Endothelial cell (in vitro differentiated cells): ENCODE results near the gene SIM2. TPM values are rescaled to one million over a fixed set of nuclear protein-coding genes. Genes with fewer than 3 reads are reported as not detected.

Experiments used
- DNase-seq: peaks from one replicate; pipeline ENCODE4 v3.0.0; 2021; ENCODE audit warnings: low spot score
- H3K27ac Mint-ChIP-seq: one replicate; pipeline ENCODE4 v1.8.0; 2021; ENCODE audit warnings: mixed read lengths, inconsistent platforms; ENCODE audit not compliant: unreplicated experiment
- H3K27me3 Mint-ChIP-seq: one replicate; pipeline ENCODE4 v1.8.0; 2021; ENCODE audit warnings: mild to moderate bottlenecking, moderate library complexity, mixed read lengths, inconsistent platforms; ENCODE audit not compliant: unreplicated experiment
- H3K36me3 Mint-ChIP-seq: one replicate; pipeline ENCODE4 v1.8.0; 2021; ENCODE audit warnings: mild to moderate bottlenecking, low read depth, mixed read lengths, inconsistent platforms; ENCODE audit not compliant: unreplicated experiment
- H3K4me1 Mint-ChIP-seq: one replicate; pipeline ENCODE4 v1.8.0; 2021; ENCODE audit warnings: mild to moderate bottlenecking, mixed read lengths, inconsistent platforms; ENCODE audit not compliant: unreplicated experiment
- H3K4me3 Mint-ChIP-seq: one replicate; pipeline ENCODE4 v1.8.0; 2021; ENCODE audit warnings: mild to moderate bottlenecking, mixed read lengths, inconsistent platforms; ENCODE audit not compliant: unreplicated experiment
- H3K9me3 Mint-ChIP-seq: one replicate; pipeline ENCODE4 v1.8.0; 2021; ENCODE audit warnings: mixed read lengths, inconsistent platforms; ENCODE audit not compliant: unreplicated experiment
- CTCF ChIP-seq: fragments of 200-600 bp; sonication (generic); IDR thresholded peaks from one replicate; pipeline ENCODE4 v1.5.0; 2021; ENCODE audit warnings: antibody characterized with exemption; ENCODE audit not compliant: unreplicated experiment
- total RNA-seq: library from RNA; stranded (reverse); fragmentation: NEBNext Ultra II Directional; extraction: Animal tissue kit (Norgen Biotek cat#: 25700); gene quantifications from one replicate; pipeline ENCODE4 v1.2.1, GENCODE V29; 2021; ENCODE audit not compliant: unreplicated experiment

SIM2 gene
- total RNA-seq, 1 donor from 2014 or later, result 17.1 TPM

GRCh38 chr21:36791695-36792470, 93.0 kb downstream of the SIM2 start:
- Mint-ChIP-seq H3K4me1 (peaks cover 13% of the 10 kb centered on the region), H3K4me3 (no peak overlapping the region), H3K9me3 (no peaks in the 10 kb centered on the region), H3K27me3 (peaks cover 5% of the 10 kb centered on the region), H3K27ac (no peak overlapping the region), H3K36me3 (peaks cover 23% of the 10 kb centered on the region)
- no peak for TF ChIP-seq CTCF
- no peak for DNase-seq

GRCh38 chr21:36792505-36792967, 93.6 kb downstream of the SIM2 start:
- H3K27me3 Mint-ChIP-seq, result peaks cover 5% of the 10 kb centered on the region
- TF ChIP-seq CTCF, result no peak
- no peak for DNase-seq
- H3K9me3 Mint-ChIP-seq, result peaks cover under 1% of the 10 kb centered on the region
- H3K4me1 Mint-ChIP-seq, result peaks cover 13% of the 10 kb centered on the region
- H3K36me3 Mint-ChIP-seq, result peaks cover 30% of the 10 kb centered on the region
- H3K27ac Mint-ChIP-seq, result no peak overlapping the region
- H3K4me3 Mint-ChIP-seq, result no peak overlapping the region

- Mint-ChIP-seq H3K27ac (no peak overlapping the region), H3K9me3 (peaks cover 6% of the 10 kb centered on the region), H3K36me3 (peaks cover 52% of the 10 kb centered on the region), H3K27me3 (peaks cover 2% of the 10 kb centered on the region), H3K4me3 (no peak overlapping the region), H3K4me1 (peaks cover under 1% of the 10 kb centered on the region)
- no peak for TF ChIP-seq CTCF
- DNase-seq, result no peak
These were observed 97.2 kb downstream of the SIM2 start for GRCh38 chr21:36796070-36796469.

GRCh38 chr21:36798491-36798890, 99.6 kb downstream of the SIM2 start:
- TF ChIP-seq CTCF, result no peak
- Mint-ChIP-seq H3K27ac (no peak overlapping the region), H3K4me3 (no peak overlapping the region), H3K9me3 (peaks cover 6% of the 10 kb centered on the region), H3K27me3 (peaks cover 2% of the 10 kb centered on the region), H3K4me1 (no peaks in the 10 kb centered on the region), H3K36me3 (peaks cover 54% of the 10 kb centered on the region)
- no peak for DNase-seq

Other genes with a start within 250 kb of the SIM2 start
- not detected for gene CLDN14, start 219.0 kb upstream of the SIM2 start, total RNA-seq